Stomach (tissue), 4 donors: ENCODE data around the gene PABPC3.

Source experiments
- POLR2A ChIP-seq, 4 donors: fragments of 450-650 bp; IDR thresholded peaks; one replicate each; pipeline ENCODE4 v1.6.1; 2016; ENCODE audit warnings: antibody characterized with exemption in 4 of 4, control low read depth in 2 of 4, mild to moderate bottlenecking in 1 of 4, moderate library complexity in 1 of 4
- TF ChIP-seq, protein P1 (sequence below), 7 experiments: fragments of 450-650 bp in 4 of 7; fragments of 200-600 bp in 3 of 7; sonication (generic) in 3 of 7; IDR thresholded peaks; one replicate each; pipeline ENCODE4 v1.5.1; 2016 to 2019; ENCODE audit warnings: antibody characterized with exemption in 7 of 7, control low read depth in 2 of 7, mild to moderate bottlenecking in 1 of 7

- TF ChIP-seq, protein P1, sequence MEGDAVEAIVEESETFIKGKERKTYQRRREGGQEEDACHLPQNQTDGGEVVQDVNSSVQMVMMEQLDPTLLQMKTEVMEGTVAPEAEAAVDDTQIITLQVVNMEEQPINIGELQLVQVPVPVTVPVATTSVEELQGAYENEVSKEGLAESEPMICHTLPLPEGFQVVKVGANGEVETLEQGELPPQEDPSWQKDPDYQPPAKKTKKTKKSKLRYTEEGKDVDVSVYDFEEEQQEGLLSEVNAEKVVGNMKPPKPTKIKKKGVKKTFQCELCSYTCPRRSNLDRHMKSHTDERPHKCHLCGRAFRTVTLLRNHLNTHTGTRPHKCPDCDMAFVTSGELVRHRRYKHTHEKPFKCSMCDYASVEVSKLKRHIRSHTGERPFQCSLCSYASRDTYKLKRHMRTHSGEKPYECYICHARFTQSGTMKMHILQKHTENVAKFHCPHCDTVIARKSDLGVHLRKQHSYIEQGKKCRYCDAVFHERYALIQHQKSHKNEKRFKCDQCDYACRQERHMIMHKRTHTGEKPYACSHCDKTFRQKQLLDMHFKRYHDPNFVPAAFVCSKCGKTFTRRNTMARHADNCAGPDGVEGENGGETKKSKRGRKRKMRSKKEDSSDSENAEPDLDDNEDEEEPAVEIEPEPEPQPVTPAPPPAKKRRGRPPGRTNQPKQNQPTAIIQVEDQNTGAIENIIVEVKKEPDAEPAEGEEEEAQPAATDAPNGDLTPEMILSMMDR (IDR thresholded peaks at IDR 0.05): no peak
- no peak for TF ChIP-seq POLR2A (IDR thresholded peaks at IDR 0.05)
Observed at GRCh38 chr13:25095851-25096453, at the start of gene PABPC3.
